Inflammatory macrophage (primary cell): ENCODE results near the gene PRLH.
"Not testable (repeated sequence)": the region's sequence is repeated elsewhere in the genome, so short reads cannot be mapped to it uniquely, and the experiment has no call there.

Source experiments
- DNase-seq, 2 donors: peaks; one replicate each; pipeline ENCODE4 v3.0.0-alpha.2; 2020 to 2022

The PRLH gene

GRCh38 chr2:237583385-237584295 is 17.3 kb downstream of the PRLH start:
- no peak for DNase-seq

- DNase-seq = no peak
These were observed 19.3 kb downstream of the PRLH start for GRCh38 chr2:237585590-237586221.

GRCh38 chr2:237588044-237588696 is 21.8 kb downstream of the PRLH start:
- DNase-seq = no peak

GRCh38 chr2:237590272-237591140 is 24.1 kb downstream of the PRLH start, which contains the start of gene RAB17:
Gene RAB17, minus strand, starts transcription at chr2:237590734. Its CDS starts 4,580 bp downstream, at chr2:237586154.
- no peak for DNase-seq

GRCh38 chr2:237591141-237591881 is 24.9 kb downstream of the PRLH start:
- peak; percentile 94 to 97 for DNase-seq

GRCh38 chr2:237592425-237592980 is 26.1 kb downstream of the PRLH start:
- DNase-seq = no peak

- DNase-seq = no peak
These were observed 26.7 kb downstream of the PRLH start for GRCh38 chr2:237593036-237593435.

GRCh38 chr2:237593596-237594320 is 27.4 kb downstream of the PRLH start:
- no peak for DNase-seq

- DNase-seq = no peak
These were observed 28.1 kb downstream of the PRLH start for GRCh38 chr2:237594514-237594871.

GRCh38 chr2:237595829-237596519 is 29.6 kb downstream of the PRLH start:
- not testable (repeated sequence) for DNase-seq

GRCh38 chr2:237596520-237597195 is 30.3 kb downstream of the PRLH start:
- peak; percentile 18 to 55 for DNase-seq

GRCh38 chr2:237597196-237598145 is 31.1 kb downstream of the PRLH start:
- DNase-seq = no peak

GRCh38 chr2:237598468-237599208 is 32.3 kb downstream of the PRLH start:
- no peak for DNase-seq

- DNase-seq = no peak
These were observed 33.2 kb downstream of the PRLH start for GRCh38 chr2:237599465-237600110.

- peak in 1 of 2 donors; percentile 30 for DNase-seq
These were observed 34.0 kb downstream of the PRLH start for GRCh38 chr2:237600205-237600846.

- no peak for DNase-seq
These were observed 35.2 kb downstream of the PRLH start for GRCh38 chr2:237601453-237602116.
